Testis (tissue), 2 donors: ENCODE measurements around the gene POLN.

Experiments used
- POLR2A ChIP-seq: fragments of 450-650 bp; IDR thresholded peaks from one replicate; pipeline ENCODE4 v1.6.1; 2017; ENCODE audit warnings: antibody characterized with exemption, mild to moderate bottlenecking, moderate library complexity
- TF ChIP-seq, protein P1 (sequence below), 3 experiments: fragments of 450-650 bp in 2 of 3; fragments of 200-600 bp in 1 of 3; sonication (generic) in 1 of 3; IDR thresholded peaks; one replicate each; pipeline ENCODE4 v1.5.1; 2016 to 2019; ENCODE audit warnings: antibody characterized with exemption in 3 of 3, mild to moderate bottlenecking in 2 of 3, moderate library complexity in 1 of 3

DNA sequence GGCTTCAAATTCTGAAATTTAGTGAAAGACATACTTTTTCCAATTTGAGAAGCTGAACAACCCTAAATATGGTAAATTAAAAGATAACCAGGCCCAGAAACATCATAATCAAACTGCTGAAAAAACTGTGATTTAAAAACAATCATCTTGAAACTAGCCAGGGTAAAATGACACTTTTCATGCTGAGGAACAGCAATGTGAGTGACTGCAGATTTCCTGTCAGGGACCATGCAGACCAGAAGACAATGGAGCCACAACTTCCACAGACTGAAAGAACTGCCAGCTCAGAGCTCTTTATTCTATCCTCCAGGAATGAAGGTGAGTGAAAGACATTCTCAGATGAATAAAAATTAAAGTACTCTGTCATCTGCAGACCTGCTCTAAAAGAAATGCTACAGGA, 109.5 kb downstream of the POLN start:
- no peak for TF ChIP-seq POLR2A
- TF ChIP-seq, protein P1, sequence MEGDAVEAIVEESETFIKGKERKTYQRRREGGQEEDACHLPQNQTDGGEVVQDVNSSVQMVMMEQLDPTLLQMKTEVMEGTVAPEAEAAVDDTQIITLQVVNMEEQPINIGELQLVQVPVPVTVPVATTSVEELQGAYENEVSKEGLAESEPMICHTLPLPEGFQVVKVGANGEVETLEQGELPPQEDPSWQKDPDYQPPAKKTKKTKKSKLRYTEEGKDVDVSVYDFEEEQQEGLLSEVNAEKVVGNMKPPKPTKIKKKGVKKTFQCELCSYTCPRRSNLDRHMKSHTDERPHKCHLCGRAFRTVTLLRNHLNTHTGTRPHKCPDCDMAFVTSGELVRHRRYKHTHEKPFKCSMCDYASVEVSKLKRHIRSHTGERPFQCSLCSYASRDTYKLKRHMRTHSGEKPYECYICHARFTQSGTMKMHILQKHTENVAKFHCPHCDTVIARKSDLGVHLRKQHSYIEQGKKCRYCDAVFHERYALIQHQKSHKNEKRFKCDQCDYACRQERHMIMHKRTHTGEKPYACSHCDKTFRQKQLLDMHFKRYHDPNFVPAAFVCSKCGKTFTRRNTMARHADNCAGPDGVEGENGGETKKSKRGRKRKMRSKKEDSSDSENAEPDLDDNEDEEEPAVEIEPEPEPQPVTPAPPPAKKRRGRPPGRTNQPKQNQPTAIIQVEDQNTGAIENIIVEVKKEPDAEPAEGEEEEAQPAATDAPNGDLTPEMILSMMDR (IDR thresholded peaks at IDR 0.05), result no peak
